HT1080 (cell line): Measurements from ENCODE around the gene HADHB. TPM values are rescaled to one million over a fixed set of nuclear protein-coding genes. Genes with fewer than 3 reads are reported as not detected.

Source experiments
- DNase-seq: peaks from one replicate; pipeline ENCODE4 v3.0.0-alpha.2; 2015; ENCODE audit warnings: low read depth
- polyA plus RNA-seq, 2 experiments: library from polyadenylated mRNA; depleted of rRNA; stranded (reverse); fragments of >200 nt; gene quantifications; 2 replicates each; pipeline ENCODE4 v1.2.3, GENCODE V29; 2015
- total RNA-seq: library from RNA; depleted of rRNA; stranded (reverse); fragments of >200 nt; shearing (Covaris generic); gene quantifications from 2 replicates; pipeline ENCODE4 v1.2.3, GENCODE V29; 2014; rRNA removed

HADHB gene
- 52.5 and 62.2 TPM in 2 replicates for total RNA-seq
- 71.3 and 73.5 TPM in 2 replicates for polyA plus RNA-seq (2015; cell fraction: cytosol; rRNA removed)
- polyA plus RNA-seq (2015; cell fraction: nucleus; rRNA removed): 101 and 115 TPM in 2 replicates

- DNase-seq: peak; percentile 94
Observed at GRCh38 chr2:26244309-26245230, at the start of gene HADHB, which contains the start of gene HADHA. HADHB (plus strand) TSS chr2:26244939; CDS start chr2:26254255, 9,316 bp downstream. HADHA (minus strand) TSS chr2:26244632; CDS start chr2:26244596, 36 bp downstream.

- no peak for DNase-seq
Observed at GRCh38 chr2:26195040-26195984, 49.4 kb upstream of the HADHB start.

GRCh38 chr2:26196683-26197418 is 47.9 kb upstream of the HADHB start:
- DNase-seq: no peak

GRCh38 chr2:26197516-26197915 is 47.2 kb upstream of the HADHB start:
- no peak for DNase-seq

GRCh38 chr2:26202981-26203490 is 41.7 kb upstream of the HADHB start:
- DNase-seq: no peak

- DNase-seq: no peak
Observed at GRCh38 chr2:26203906-26204305, 40.8 kb upstream of the HADHB start.

- DNase-seq: no peak
Observed at GRCh38 chr2:26212011-26212410, 32.7 kb upstream of the HADHB start.

- DNase-seq: no peak
Observed at GRCh38 chr2:26214759-26215158, 30.0 kb upstream of the HADHB start.

- DNase-seq: no peak
Observed at GRCh38 chr2:26215833-26216232, 28.9 kb upstream of the HADHB start.

GRCh38 chr2:26216587-26216986 is 28.2 kb upstream of the HADHB start:
- no peak for DNase-seq

GRCh38 chr2:26217720-26218119 is 27.0 kb upstream of the HADHB start:
- DNase-seq: no peak

GRCh38 chr2:26223018-26223417 is 21.7 kb upstream of the HADHB start:
- DNase-seq: no peak

- no peak for DNase-seq
Observed at GRCh38 chr2:26224095-26224494, 20.6 kb upstream of the HADHB start.

- no peak for DNase-seq
Observed at GRCh38 chr2:26229595-26229994, 15.1 kb upstream of the HADHB start.

- DNase-seq: no peak
Observed at GRCh38 chr2:26230806-26231205, 13.9 kb upstream of the HADHB start.

GRCh38 chr2:26235089-26235488 is 9.7 kb upstream of the HADHB start:
- DNase-seq: no peak

- DNase-seq: no peak
Observed at GRCh38 chr2:26237868-26238267, 6.9 kb upstream of the HADHB start.

GRCh38 chr2:26238311-26238958 is 6.3 kb upstream of the HADHB start:
- DNase-seq: no peak

- no peak for DNase-seq
Observed at GRCh38 chr2:26241928-26242436, 2.8 kb upstream of the HADHB start.
